ENCODE data around the gene DAAM1.

GRCh38 chr14:59204305-59204704 is 15.8 kb downstream of the DAAM1 start:
- TF ChIP-seq CTCF (conservative IDR thresholded peaks at IDR 0.05; ENCODE audit: low read depth, low read length) (no peak), EZH2 (IDR thresholded peaks at IDR 0.05; ENCODE audit: borderline replicate concordance, low read depth, low read length, poor library complexity, severe bottlenecking) (no peak)
